AG08395 (cell line): ENCODE results near the gene ARL6IP1.

ENCODE experiments used
- DNase-seq: peaks from one replicate; pipeline ENCODE4 v3.0.0; 2012; ENCODE audit warnings: mixed read lengths, low spot score

Gene ARL6IP1

GRCh38 chr16:18801145-18801972 lies at the start of gene ARL6IP1:
TSS of gene ARL6IP1 (minus strand) at chr16:18801549. CDS start at chr16:18801466, 83 bp downstream.
- DNase-seq: peak; percentile 99

DNA sequence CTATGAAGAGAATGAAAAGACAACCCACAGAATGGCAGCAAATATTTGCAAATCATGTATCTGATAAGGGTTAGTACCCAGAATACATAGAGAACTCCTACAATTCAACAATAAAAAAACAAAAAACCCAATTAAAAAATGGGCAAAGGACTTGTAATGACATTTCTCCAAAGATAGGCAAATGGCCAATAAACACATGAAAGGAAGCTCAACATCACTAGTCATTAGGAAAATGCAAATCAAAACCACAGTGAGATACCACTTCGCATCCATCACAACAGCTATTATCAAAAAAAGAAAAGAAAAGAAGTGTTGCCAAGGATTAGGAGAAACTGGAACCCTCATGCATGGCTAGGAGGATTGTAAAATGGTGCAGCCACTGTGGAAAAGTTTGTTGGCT lies 45.1 kb upstream of the ARL6IP1 start:
- DNase-seq: no peak

DNA sequence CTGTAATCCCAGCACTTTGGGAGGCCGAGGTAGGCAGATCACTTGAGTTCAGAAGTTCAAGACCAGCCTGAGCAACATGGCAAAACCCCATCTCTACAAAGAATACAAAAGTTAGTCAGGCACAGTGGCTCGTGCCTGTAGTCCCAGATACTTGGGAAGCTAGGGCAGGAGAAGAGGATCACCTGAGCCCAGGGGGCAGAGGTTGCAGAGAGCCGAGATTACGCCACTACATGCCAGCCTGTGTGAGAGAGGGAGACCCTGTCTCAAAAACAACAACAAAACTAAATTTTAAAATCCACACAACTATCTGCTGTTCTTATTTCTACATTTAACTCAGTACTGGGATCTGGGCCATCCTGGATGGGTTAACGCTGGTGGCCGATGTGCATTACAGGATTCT lies 41.2 kb upstream of the ARL6IP1 start:
- DNase-seq: no peak

DNA sequence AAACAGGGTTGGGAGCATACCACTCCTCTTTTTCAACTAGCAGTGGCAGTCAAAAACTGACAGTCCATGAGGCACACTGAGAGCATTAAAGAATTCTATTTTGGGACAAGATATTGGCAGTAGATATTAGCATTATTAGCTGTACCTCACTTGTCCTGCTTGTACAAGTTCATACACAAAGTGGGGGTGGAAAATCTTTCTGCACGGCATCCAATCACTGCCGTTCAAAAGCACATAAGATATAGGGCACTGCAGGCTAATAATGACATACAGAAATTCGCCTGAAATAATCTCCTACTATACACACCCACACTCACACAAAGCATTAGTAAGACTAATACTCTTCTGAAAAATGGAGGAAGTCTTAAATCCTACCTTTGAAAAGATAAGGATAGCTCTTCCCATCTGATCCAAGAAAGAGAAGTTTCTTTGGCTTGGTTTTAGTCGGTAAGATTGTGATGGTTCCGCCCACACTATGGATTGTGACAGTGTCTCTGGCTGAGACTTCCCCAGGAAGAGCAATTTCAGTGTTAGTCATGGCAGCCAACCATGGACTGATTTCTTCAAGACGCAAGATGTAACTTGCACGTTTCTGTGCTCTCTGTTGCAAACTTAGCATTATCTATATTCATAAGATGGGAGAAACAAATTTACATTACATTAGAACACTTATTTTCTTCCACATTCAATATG lies 40.6 kb upstream of the ARL6IP1 start:
- no peak for DNase-seq

GRCh38 chr16:18839555-18839954 lies 38.2 kb upstream of the ARL6IP1 start:
- DNase-seq: no peak

GRCh38 chr16:18836702-18837101 lies 35.4 kb upstream of the ARL6IP1 start:
- no peak for DNase-seq

DNA sequence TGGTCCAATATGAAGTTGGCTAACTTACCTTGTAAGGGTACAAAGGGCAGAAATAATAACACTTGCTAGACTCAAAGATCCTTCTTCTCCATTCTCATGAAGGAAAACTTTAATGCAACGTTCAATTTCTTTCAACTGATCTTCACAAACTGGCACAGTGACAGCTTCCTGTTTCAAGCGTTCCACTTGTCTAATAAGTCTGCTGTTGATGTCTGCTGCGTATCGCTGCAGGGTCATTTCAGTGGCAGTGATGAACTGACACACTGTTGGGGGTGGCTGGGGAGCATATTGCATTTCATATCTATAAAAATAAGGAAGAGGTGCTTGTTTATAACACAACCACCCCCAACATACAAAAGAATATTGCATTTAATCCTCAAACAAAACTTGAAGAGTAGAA lies 33.5 kb upstream of the ARL6IP1 start:
- no peak for DNase-seq

DNA sequence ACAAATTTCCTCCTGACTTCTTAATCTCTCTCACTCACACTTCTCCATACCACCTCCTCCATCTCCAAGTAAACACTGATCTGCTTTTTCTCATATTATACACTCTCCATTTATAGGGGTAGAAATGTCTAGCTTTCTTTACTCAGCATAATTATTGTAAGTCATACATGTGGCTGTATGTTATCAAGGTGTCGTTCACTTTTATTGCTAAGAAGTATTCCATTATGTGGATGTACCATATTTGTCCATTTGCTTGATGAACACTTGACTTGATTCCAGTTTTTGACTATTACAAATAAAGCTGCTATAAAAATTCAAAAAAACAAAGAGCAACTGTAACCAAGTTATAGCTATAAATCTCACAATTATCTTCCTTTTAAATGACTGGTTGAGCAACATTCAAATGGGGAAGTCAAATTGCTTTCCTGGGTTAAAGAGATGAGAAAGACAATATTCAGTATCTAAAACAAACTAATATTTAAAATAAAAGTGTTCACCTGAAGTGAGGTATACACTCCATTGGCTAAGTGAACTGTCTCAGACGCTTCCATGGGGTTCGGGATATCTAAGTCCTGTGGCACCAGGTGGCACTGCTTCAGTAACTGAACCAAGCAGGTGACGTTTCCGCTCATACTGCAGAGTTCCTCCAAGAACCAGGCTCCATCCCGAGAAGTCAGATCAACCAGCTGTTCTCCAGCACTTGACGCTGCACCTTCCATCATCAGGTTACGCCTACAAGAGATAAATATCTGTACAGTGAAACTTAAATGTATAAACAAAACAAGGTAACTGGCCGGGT lies 32.6 kb upstream of the ARL6IP1 start:
- DNase-seq: no peak

DNA sequence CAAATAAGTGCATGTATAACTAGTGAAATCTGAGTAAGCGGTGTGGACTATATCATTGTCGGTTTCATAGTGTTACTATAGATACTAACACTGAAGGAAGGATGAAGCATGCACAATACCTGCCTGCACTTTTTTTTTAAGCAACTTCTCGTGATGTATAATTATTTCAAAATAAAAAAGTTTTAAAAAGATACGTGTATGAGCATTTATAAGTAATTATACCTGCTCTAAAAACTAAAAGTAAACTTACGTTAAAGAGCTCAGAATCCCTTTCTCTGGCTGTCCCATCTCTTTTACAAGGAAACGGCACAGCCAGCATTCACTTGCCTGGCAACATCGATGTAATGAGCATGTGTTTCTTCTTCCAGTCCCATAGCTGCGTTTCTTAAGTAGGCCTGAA lies 31.3 kb upstream of the ARL6IP1 start:
- no peak for DNase-seq

DNA sequence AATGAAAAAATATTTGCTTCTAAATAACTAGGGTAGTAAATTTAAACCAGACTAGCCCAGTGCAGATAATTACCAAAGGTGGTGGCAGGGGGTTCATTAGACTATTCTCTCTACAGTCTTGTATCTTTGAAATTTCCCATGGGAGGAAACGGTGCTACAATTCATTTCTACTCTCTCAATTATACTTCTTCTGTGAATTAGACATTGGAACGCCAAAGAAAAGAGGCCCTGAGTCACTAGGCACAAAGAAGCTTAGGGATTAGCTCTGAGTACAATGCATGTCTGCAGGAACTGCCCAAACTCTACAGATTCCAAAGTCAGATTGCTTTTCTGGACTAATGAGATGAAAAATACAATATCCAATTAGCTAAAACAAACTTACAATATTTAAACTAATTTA lies 30.7 kb upstream of the ARL6IP1 start:
- no peak for DNase-seq

GRCh38 chr16:18829251-18829650 lies 27.9 kb upstream of the ARL6IP1 start:
- no peak for DNase-seq

- no peak for DNase-seq
Measured at GRCh38 chr16:18827890-18828289, 26.5 kb upstream of the ARL6IP1 start.

DNA sequence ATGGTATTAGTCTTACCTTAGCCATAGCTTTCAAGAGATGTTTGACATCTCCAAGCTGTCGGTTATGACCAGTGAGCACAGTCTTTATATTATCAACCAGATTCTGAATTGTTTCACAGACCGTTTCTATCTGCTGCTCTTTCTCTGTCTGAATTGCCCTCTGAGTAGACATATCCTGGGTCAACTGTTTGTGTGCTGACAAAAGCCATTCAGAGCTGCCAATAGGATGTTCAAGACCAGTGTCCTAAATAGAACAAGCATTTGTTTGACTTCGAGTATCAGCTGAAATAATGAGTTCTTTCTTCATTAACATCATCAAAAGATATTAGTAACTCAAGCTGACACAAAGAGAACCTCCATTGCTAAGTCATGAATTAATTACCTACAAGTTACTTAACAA lies 14.9 kb upstream of the ARL6IP1 start:
- no peak for DNase-seq

- no peak for DNase-seq
Measured at GRCh38 chr16:18811925-18812324, 10.6 kb upstream of the ARL6IP1 start.

GRCh38 chr16:18809165-18809564 lies 7.8 kb upstream of the ARL6IP1 start:
- DNase-seq: no peak

GRCh38 chr16:18805257-18805773 lies 4.0 kb upstream of the ARL6IP1 start:
- no peak for DNase-seq

DNA sequence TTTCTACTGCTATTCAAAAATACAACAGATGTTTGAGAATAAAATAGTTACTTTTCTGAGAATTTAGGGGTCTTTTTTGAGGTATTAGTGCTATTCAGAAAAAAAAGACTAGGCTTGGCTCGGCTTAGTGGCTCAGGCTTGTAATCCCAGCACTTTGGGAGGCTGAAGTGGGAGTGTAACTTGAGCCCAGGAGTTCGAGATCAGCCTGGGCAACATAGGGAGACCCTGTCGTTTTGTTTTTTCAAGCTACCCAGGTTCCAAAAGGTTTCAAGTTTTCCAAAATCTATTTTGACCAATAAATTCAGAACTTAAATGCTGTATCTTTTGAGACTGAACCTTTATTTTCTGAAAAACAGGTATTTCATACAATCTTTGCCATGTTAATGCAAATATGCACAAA lies 3.2 kb upstream of the ARL6IP1 start:
- no peak for DNase-seq

DNA sequence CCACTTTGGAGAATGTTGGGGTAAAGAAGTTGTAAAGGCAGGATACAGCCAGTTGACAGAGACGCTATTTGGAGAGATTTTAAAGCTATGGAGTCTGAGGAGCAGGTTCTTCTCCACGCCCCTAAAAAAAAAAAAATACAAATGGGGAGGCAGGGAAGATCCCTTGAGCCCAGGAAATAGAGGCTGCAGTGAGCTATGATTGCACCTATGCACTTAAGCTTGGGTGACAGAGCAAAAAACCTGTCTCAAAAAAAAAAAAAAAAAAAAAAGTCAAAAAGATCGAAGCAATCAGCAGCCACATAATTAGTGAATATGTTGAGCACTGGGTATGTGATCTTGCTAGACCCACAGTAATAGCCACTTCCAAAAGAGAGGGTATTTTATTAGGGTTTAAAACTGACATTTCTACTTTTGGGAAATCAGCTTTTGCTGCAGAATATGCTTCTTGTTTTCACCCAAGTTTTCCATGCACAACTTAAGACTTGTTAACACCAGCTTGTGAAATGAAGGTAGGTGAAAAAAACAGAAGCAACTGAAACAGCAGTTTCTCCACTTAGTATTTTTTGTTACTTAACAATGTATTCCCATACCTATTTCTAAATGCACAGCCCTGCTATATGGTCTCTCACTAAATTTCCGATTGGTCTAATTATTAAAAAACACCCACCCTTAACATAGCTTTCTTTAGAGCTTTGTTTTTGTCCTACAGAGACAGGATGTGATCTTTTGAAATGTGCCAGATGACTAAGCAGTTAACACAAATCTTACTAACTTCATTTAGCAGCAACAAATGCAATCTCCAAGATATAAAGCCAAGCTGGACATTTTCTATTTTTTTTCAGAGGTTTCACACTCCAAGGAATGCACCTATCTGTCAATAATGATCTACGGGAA lies 2.5 kb upstream of the ARL6IP1 start:
- DNase-seq: peak; percentile 4

- no peak for DNase-seq
Measured at GRCh38 chr16:18802767-18803343, 1.5 kb upstream of the ARL6IP1 start.

DNA sequence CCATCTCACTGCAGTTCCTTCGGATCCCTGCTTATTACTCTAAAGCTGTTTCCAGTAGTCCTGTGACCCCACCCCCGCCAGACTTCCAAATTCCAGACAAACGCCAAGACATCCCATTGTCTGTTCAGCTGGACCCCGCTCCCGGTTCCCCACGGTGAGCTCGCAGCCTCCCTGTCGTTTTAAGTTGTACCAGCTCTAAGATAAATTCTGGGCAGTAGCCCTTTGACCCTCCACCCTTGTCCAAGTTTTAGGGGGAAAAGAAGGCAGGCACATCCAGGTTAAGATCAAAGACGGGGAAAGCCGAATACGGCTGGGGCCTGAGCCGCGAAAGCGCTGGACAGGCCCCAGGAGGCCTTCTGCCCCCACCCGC lies 589 bp downstream of the ARL6IP1 start:
- peak; percentile 20 for DNase-seq

DNA sequence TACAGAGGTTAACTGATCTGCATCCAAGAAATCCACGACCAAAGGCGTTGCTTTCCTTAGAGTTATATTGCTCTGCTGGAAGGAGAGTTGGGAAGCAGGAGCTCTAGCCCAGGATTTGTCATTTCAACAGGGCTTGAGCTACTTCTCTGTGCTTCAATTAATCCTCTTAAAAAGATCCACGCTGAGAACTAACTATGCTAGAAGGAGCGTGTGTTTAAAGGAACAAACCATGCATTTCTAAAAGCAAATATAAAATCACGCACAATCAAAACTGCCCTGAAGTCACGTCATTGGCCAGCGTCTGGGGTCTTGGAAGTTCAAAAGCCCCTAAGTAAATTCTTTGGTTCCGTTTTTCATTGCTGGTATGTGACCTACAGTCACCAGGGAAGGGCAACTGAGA lies 1.1 kb downstream of the ARL6IP1 start:
- DNase-seq: no peak
